HUDEP-2 (cell line): ENCODE measurements around the gene ZBTB20.

Source experiments
- DNase-seq, 76 experiments: peaks; one replicate each; lab custom pipeline; 2025; ENCODE audit not compliant: unreplicated experiment in 76 of 76; lab: John Stamatoyannopoulos, UW

ZBTB20 gene

DNA sequence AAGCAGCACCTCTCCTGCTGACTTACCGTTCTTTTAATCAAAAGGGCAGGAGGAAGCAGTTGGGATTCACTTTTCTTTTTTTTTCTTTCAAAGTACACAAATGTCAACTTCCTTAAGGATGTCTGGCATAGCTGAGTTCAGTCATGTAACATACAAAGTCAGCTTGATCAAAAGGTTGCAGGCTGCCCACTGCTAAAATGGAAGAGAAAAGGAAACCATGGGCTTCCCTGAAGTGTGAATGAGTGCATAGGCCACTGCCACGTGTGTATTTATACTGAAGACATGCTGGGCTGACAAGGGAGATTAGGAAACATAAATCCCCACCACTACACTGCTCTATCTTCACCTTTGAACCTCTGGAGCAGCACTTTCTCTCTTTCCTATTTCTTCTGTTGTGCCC, 540.8 kb downstream of the ZBTB20 start:
- no peak for DNase-seq

DNA sequence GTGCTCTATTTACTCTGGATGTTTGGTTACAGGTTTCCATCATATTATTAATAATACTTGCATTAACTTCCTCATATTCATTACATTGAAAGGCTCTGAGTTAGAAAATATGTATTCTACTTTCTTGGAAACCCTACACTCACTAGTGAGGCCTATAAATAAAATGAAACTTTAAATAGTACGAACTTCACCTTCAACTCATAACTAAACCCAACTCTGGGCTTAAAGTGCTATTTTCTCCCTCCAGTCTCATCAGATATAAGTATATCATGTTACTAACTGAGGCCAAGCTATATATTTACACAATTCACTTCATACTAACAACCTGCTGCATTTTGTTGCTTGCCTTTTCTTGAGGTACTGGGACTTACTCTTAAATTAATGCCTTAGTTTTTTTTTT, 546.5 kb downstream of the ZBTB20 start:
- DNase-seq: no peak

DNA sequence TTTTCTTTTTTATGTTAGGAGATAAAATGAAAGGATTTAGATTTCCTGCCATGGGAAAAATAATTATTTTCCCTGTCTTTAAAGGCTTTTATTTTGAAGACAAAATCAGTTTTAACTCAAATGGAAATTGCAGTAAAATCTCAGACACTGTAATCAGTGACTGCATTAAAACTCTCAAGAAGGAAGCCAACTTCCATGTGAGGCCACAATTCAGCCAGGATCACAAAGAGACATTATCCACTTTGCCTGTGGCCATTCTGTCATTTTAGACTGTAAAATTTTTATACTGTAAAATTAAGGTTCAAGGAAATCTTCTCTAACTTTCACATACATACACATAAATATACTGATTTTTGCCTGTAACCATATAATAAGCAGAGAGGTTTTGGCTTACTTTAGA, 549.2 kb downstream of the ZBTB20 start:
- DNase-seq: no peak

DNA sequence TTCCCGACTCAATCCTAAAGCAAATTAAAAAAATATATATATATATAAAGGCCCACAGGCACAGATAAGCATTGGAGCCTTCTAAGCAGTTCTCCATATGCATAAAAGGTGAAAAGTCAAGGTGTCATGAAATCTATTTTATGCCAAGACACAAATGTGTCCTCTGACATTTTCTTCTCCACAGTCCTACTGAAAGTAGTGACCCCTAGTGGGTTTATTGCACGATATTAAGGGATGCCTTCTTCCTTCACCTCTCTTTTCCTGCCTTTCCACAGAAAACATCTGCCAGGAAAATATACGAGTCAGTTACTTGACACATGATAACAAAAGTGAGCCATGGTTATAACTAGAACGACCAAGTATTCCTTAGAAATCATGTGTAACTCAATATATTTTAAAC, 550.1 kb downstream of the ZBTB20 start:
- DNase-seq: no peak

DNA sequence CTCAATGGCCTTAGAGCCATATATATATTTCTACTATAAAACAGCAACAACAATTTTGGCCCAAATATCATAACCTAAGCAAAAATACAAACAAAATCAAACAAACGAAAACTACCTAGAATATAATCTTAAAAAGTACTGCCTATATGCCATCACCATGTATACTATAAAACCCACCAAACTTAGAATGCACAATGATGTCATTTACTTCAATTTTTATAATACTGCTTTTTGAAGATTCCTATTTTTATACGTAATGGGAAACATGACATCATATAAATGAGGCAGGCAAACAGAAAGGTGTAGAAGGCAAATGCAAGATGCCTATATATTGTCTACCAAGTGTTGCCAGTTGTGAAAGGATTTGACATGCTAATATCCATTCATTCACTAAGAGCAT, 550.9 kb downstream of the ZBTB20 start:
- no peak for DNase-seq

DNA sequence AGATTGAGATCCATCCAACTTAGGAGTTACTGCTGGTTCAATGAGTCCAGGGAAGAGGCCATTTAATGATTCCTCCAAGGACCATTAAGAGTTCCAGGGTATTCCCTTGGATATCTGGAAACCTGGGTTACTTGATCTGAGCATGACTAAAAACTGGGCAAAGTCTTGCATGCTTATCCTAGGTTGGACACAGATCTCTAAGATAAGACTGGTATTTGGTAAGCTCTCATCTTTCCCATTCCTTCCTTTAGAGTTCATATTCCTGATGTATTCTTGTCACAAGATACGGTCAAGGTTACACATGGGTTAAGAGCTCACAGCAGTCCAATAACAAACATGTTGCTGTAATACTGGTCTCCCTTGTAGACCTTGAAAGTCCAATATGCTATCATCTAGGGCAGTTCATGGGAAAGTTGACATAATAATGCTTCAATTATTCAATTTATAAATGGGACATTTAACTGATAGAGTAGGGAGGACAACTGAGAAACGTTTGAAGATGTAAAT, 551.5 kb downstream of the ZBTB20 start:
- no peak for DNase-seq

DNA sequence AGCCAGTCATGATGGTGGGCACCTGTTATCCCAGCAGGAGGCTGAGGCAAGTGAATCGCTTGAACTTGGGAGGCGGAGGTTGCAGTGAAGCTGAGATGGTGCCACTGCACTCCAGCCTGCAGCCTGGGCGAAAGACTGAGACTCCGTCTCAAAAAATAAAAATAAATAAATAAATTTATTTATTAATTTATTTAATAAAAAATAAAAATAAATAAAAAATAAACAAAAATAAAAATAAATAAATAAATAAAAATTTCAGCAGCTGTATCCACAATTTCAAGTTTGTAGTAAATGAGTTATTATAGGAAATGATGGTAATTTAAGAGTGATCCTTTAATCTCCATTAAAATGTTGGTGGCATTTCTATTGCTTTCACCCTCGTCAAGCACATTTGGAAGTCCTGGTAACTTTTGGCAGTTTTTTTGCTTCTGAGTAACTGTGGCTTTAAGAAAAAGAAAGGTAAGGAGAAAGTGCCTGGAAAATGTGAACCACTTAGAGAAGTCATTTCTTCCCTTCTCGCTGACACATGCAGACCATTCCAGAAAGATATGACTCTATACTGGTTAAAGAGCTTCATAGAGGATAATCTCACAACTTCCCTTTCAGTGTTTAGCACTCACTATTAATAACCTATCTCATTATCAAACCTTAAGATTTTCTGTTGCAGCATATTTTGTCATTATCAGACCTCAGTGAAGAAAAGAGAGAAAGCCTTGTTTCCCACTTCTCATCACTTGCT, 556.6 kb downstream of the ZBTB20 start:
- DNase-seq: no peak

DNA sequence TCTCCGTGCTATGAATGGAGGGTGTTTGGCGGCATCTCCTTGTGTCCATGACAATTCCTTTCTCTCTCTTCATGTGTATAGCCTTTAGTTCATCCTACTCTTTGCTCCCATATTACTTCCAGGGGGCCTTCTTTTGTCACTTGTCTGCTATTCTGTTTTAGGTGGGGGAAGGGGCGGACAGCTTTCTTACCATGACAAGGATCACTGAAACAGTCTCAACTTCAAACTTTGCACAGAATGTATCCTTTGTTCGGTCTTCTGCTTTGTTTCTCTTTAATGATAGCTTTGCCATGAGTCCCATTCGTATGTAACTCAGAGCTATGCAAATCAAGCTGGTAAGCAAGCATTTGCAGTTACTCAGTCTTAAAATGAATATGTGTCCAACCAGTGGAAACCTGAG, 559.1 kb downstream of the ZBTB20 start:
- no peak for DNase-seq

DNA sequence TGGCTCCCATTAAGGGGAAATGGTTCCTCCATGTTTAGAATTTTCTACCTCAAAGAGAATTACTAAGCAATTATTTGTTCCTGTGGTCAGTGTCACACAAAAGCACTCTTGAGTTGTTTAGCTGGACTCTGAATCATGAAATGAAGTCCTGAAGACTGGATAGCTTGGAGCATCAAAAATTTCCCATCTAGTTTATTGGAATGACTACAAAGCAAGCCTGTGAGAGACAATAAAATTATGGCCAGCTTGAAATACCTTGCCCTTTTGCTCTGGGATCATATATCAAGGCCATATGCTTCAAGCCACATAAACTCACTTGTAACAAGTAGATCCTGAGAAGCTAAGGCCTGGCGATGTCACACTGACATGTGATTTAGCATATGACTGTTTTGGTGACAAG, 561.0 kb downstream of the ZBTB20 start:
- no peak for DNase-seq

DNA sequence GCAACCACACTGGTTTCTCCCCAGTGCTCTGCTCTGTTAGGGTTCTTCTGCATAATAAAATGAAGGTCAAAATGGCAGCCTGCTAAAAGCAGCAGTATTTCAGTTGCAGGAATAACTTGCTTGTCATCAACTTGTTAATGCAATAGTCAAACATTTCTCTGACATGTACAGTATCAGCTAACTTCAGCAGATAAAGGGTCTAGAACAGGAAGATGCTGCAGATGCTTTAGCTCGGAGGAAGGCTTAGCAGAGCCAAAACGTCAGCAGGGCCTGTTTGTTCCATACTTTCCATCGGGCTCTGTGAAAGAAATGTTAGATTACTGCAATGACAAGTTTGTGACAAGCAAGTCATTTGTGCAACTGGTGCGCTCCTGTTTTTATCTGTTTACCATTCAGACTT, 561.4 kb downstream of the ZBTB20 start:
- no peak for DNase-seq

DNA sequence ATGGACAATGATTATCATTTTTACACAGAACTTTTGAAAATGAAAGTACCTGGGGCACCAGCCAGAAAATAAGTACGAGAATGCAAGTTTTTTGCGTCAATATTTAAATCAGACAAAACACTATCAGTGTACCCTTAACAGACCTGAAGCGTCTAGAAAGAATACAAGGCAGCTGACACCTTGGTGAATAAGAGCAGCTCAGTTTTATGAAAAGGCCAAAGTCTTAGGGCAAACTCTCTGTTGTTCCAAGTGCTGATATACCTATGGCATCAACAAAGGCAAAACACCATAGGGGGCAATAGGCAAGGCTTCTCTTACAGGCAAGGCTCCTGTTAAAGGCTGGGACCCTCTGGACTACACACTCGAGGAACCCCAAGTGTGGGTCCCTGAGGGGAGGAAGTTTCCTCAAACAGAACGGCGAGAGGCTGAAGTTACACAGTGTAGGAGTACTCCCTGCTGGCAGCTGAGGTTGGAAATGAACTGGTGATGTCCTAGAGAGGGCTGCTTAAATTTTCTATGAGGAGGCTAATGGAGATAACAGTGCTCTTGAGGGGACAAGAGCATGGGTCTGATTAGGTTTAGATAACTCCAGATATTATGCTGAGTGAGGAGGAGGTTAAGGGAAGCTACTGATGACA, 562.2 kb downstream of the ZBTB20 start:
- no peak for DNase-seq

DNA sequence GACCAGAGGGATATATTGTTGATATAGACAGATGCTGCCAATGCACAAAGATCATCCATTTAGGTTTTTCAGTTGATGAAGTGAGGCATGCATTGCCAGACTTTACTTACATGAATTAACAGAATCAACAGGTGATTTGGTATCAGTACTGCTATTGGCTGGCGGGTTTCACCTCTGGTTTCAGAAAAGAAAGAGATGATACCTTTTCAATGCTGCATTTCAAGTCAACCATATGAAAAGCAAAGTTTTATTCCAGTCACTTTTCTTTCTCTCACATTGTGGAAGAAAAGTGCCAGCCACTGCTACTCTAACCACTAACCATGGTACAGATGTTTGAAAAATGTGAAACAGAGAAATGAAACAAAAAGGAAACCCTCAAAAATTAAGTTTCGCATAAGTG, 564.2 kb downstream of the ZBTB20 start:
- DNase-seq: no peak

DNA sequence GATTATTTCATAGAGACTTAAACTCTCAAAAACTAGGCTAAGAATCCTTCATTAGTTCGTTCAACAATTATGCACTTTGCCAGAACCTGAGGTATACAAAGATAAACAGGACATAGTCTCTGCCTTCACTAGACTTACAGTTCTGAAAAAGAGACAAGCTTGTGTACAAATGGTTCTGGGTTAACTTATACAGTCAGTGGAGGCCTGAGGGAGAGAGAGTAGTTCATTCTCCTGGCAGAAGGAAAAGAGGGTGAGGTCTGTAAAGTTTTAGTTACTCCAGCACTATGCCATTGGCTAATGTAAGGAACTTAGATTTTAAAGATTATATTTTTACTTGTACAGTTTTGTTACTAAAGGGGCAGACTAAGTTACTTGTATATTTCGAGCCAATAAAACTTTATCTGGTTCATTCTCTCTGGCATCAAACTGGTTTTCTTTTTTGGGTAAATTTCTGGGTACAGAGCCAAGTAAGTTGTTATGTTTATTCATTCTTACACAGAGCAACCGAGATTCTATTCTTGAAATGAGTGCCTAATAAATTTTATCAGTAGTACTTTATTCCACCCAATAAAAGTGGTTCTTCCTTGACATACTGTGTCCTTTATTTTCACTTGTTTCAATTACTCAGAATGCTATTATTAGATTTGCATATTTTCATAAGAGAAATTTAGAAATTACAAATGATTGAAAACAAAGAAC, 574.6 kb downstream of the ZBTB20 start:
- no peak for DNase-seq

DNA sequence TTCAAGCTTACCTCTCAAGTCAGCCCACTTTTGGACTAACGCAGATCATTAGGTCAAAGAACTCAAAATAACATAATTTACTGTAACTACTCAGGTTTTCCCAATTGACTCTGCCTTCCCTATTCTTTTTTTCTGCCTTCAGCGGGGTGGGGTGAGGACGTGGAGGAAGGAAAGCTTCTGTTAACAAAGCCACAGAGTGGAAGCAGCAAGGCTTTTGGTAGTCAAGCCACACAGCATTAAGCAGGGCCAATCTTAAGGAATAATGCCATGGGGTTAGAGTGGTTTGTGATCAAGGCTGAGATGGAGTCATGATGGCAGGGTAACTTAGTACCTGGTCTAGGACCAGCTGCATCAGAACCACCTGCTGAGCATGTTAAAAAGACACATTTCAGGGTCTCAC, 575.7 kb downstream of the ZBTB20 start:
- no peak for DNase-seq

DNA sequence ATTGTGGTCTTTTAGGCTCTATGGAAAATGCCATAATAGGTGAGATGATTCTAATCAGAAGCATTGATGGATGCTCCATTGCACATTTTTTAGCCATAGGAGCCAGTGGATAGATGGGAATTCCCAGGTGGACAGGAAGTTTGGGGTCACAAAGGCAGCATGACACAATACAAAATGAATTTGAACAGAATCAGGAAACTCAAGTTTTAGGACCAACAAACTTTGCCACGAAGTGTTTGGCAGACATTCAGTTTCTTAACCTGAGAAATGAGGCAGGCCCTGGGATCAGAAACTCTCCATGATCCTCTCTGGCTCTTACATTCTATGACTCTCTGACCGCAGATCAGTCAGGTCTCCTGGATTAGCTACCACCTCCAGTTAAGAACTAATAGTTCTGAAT, 577.9 kb downstream of the ZBTB20 start:
- DNase-seq: no peak

DNA sequence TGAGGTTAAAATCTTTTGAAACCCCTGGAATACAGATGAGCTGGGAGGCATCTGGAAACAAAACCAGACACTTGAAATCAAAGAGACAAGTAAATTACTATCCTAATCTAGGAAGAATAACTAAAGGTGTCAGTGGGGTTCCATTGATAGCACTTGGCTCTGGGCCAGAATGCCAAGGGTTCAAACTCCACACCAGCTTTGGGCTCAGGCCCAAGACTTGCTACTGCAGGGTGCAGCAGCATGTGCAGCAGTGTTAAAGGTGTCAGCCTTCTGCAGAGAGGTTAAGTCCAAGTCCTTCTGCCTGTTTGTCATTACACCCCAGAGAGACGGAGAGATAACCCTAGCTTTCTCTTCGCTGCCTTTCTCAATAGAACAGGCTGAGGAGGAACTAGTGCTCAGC, 579.3 kb downstream of the ZBTB20 start:
- no peak for DNase-seq

DNA sequence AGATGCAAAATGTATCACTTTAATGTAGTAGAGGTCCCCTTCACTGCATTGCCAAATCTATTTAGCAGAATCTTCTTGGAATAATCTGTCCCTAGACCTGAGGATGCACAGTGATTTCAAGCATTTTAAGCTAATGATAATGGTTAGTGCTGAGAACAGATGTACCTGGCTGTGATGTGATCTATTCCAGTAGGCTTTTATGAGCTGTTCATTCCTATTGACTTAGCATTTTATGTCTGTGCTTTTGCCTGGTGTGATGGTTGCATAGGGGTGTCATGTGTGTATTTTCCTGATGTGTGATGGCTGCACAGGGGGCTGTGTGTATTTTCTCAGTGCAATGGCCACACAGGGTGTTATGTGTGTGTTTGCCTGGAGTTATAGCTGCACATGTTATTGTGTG, 580.3 kb downstream of the ZBTB20 start:
- DNase-seq: no peak

DNA sequence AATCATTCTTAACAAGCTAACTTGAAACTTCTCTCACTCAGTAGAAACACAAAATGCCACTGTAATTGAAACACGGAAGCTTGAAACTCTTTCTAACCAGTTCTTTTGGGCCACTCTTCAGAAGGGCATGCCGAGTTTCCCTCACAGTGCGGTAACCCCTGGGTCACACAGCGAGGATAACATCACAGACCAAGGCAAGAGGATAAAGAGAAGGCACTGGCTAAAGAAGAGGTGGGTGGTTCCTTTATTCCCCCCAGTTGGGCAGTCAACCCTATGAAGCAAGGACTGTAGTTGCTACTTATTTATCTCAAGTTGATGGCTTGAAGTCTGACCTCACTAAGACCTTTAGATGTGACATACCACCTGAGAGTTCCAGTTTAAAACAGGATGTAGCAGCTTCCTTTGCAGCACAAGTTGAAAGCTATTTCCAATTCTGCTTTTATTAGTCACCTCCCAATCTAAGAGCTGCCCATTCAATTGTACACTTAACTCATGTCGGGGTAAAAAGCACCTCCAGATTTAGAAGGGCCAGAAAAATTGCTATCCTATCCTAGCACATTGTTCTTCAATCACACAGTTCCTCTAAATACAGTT, 580.8 kb downstream of the ZBTB20 start:
- no peak for DNase-seq

DNA sequence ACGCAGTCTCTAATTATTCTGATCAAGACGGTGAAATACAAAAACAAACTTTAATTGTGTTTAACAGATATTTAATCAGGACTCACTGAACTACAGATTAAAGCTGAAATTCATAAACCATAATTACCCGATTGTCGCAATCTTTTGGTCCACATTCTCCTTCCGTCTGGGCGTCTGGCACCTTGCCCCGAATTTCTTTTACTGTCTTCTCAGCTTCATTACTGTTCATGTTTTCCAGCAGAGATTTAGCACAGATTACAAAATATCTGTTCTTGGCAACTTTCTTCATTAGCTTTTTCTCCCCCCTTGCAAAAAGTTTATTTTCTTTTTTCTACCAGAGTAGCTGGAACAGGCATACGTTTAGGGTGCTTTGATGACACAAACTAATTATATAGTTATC, 581.9 kb downstream of the ZBTB20 start:
- no peak for DNase-seq

DNA sequence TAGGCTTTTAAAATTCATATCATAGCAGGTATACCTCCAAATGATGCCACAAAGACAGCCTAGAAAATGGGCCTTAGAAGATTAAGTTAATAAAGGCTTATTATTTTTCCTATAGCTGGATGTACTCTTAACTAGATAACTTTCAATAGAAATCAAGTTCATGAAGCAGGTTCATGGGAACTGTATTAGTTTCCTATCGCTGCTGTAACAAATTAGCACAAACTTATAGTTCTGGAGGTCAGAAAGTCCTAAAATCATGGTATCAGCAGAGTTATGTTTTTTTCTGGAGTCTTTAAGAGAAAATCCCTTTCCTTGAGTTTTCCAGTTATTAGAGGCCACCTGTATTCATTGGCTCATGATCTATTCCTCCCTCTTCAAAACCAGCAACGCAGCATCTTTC, 583.4 kb downstream of the ZBTB20 start:
- DNase-seq: no peak

DNA sequence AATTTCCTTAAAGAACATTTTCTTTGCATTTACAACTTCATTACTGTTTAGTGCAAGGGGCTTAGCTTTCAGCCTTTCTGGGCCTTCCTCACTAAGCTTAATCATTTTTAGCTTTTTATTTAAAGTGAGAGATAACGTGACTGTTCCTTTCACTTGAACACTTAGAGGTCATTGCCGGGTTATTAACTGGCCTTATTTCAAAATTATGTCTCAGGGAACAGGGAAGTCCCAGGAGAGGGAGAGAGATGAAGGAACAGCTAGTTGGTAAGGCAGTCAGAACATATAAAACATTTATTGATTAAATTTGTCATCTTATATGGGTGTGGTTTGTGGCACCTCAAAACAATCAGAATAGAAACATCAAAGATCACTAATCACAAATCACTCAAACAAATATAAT, 584.5 kb downstream of the ZBTB20 start:
- DNase-seq: no peak

DNA sequence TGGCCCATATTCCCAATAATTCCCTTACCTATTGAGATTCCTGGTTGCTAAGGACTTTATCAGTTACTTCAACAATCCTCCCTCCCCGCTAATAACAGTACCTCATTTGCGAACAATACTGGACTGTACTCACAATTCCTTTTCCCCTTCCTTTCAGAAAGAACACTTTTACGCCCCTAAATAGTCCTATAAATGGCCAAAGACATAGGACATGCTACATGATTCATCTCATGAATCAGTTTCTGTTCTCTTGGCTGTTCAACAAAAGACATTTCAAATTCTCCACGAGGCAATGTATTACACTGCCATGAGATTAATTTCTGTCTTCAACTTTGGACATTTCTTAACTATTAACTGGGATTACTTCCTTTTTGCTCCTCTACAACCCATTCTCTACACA, 588.8 kb downstream of the ZBTB20 start:
- DNase-seq: no peak
